Measurements from ENCODE around the gene SCFD1. TPM values are rescaled to one million over a fixed set of nuclear protein-coding genes. Genes with fewer than 3 reads are reported as not detected.
"Not testable (repeated sequence)": the region's sequence is repeated elsewhere in the genome, so short reads cannot be mapped to it uniquely, and the experiment has no call there.

The SCFD1 gene
- total and polyA plus RNA-seq, 2 donors (not counting 1 experiment from before 2014, with no cell fraction given), result 110 to 129 TPM

DNA sequence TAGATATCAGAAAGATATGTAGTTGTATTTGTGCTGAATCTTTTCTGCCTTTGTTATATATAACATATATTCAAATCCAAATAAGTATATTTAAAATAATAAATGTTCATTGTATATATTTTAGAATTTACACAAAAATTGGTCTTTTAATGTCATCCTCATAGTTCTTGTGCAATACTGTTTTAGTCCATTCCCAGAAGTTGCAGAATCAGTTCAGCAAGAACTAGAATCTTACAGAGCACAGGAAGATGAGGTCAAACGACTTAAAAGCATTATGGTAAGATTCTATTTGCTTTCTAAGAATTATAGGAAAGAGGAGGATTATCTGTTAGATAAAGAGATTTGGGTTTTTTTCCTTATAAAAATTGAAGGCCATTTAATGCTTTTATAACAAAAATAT is 51.0 kb downstream of the SCFD1 start:
- Histone ChIP-seq H2AFZ (ENCODE audit: low read length) (no peak overlapping the region), H3K27ac (ENCODE audit: insufficient read depth, low read length) (no peak overlapping the region), H4K20me1 (ENCODE audit: control insufficient read depth, extremely low read depth, insufficient read depth, low read length) (no peaks in the 10 kb centered on the region), H3K36me3 (ENCODE audit: control insufficient read depth, insufficient read depth, low read length) (no peaks in the 10 kb centered on the region), H3K4me2 (ENCODE audit: extremely low read depth, insufficient read depth, low read length) (no peak overlapping the region), H3K4me1 (ENCODE audit: control insufficient read depth, extremely low read depth, insufficient read depth, low read length) (no peaks in the 10 kb centered on the region), H3K4me3 (replicated peaks in 1 of 4; ENCODE audit: control extremely low read depth in 1 of 4, insufficient read depth in 1 of 4, low read depth in 3 of 4, low read length in 4 of 4) (no peak overlapping the region), H3K27me3 (ENCODE audit: control insufficient read depth, insufficient read depth, low read length) (no peaks in the 10 kb centered on the region), H3K9me3 (ENCODE audit: control insufficient read depth, insufficient read depth, low read depth, low read length) (no peaks in the 10 kb centered on the region), H3K9ac (ENCODE audit: insufficient read depth, low read length) (no peak overlapping the region), H3K79me2 (ENCODE audit: control insufficient read depth, insufficient read depth, low read length) (no peaks in the 10 kb centered on the region)
- DNase-seq (ENCODE audit: low read depth in 2 of 2), result peak in 1 of 2 donors; percentile 11
- TF ChIP-seq, protein P1, sequence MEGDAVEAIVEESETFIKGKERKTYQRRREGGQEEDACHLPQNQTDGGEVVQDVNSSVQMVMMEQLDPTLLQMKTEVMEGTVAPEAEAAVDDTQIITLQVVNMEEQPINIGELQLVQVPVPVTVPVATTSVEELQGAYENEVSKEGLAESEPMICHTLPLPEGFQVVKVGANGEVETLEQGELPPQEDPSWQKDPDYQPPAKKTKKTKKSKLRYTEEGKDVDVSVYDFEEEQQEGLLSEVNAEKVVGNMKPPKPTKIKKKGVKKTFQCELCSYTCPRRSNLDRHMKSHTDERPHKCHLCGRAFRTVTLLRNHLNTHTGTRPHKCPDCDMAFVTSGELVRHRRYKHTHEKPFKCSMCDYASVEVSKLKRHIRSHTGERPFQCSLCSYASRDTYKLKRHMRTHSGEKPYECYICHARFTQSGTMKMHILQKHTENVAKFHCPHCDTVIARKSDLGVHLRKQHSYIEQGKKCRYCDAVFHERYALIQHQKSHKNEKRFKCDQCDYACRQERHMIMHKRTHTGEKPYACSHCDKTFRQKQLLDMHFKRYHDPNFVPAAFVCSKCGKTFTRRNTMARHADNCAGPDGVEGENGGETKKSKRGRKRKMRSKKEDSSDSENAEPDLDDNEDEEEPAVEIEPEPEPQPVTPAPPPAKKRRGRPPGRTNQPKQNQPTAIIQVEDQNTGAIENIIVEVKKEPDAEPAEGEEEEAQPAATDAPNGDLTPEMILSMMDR (conservative IDR thresholded peaks at IDR 0.05 in 1 of 2, IDR thresholded peaks at IDR 0.05 in 1 of 2; ENCODE audit: low read depth in 1 of 2, low read length in 2 of 2), result no peak
- TF ChIP-seq EZH2 (IDR thresholded peaks at IDR 0.05; ENCODE audit: low read length, missing control alignments), result no peak

DNA sequence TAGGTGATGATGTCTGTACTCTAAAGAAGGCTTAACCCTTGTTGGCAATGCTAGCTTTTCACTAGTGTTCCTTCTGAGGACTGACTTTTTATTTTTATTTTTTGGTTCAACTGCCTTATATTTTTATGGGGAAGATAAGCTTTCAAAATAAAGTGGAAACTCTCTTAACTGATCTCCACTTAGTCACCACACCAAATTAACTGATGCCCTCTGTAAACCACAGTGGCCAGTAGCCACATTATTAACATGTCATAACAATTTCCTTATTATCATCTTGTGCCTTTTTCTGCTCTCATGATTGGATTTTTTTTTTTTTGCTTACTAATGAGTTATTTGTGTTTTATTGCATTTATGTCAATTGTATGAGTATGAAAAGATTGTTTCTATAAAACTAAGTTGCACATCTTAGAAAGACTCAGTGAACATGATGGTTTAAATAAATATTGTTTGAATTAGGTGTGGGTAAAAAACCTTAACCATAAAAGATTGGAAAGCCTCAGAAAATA is 56.9 kb downstream of the SCFD1 start:
- TF ChIP-seq, protein P1 (conservative IDR thresholded peaks at IDR 0.05 in 1 of 2, IDR thresholded peaks at IDR 0.05 in 1 of 2; ENCODE audit: low read depth in 1 of 2, low read length in 2 of 2), result no peak
- TF ChIP-seq EZH2 (IDR thresholded peaks at IDR 0.05; ENCODE audit: low read length, missing control alignments), result no peak
- no peak for DNase-seq (ENCODE audit: low read depth in 2 of 2)
- Histone ChIP-seq H3K4me1 (ENCODE audit: control insufficient read depth, extremely low read depth, insufficient read depth, low read length) (no peaks in the 10 kb centered on the region), H3K27me3 (ENCODE audit: control insufficient read depth, insufficient read depth, low read length) (no peaks in the 10 kb centered on the region), H4K20me1 (ENCODE audit: control insufficient read depth, extremely low read depth, insufficient read depth, low read length) (no peaks in the 10 kb centered on the region), H3K36me3 (ENCODE audit: control insufficient read depth, insufficient read depth, low read length) (peaks cover 4% of the 10 kb centered on the region), H3K27ac (ENCODE audit: insufficient read depth, low read length) (no peak overlapping the region), H3K79me2 (ENCODE audit: control insufficient read depth, insufficient read depth, low read length) (no peaks in the 10 kb centered on the region), H3K9me3 (ENCODE audit: control insufficient read depth, insufficient read depth, low read depth, low read length) (no peaks in the 10 kb centered on the region), H3K4me2 (ENCODE audit: extremely low read depth, insufficient read depth, low read length) (no peak overlapping the region), H3K9ac (ENCODE audit: insufficient read depth, low read length) (no peak overlapping the region), H3K4me3 (replicated peaks in 1 of 4; ENCODE audit: control extremely low read depth in 1 of 4, insufficient read depth in 1 of 4, low read depth in 3 of 4, low read length in 4 of 4) (no peak overlapping the region), H2AFZ (ENCODE audit: low read length) (no peak overlapping the region)

DNA sequence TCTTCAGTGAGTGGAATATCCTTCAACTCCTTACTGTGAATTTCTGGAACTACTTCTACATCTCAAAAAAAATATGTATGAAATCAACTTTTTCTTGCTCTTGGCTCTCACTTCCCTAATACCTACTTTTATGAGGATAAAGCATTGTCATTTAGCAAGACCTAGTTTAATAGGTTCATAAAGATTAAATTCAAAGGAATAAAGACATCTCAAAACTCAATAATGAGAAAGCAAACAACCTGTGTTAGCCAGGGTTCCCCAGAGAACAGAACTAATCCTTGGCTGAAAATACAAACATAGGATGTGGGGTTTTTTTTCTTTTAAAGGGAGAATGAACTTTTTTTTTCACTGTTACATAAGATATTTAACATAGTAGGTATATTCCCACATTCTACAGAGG is 57.9 kb downstream of the SCFD1 start:
- Histone ChIP-seq H4K20me1 (ENCODE audit: control insufficient read depth, extremely low read depth, insufficient read depth, low read length) (no peaks in the 10 kb centered on the region), H3K27me3 (ENCODE audit: control insufficient read depth, insufficient read depth, low read length) (no peaks in the 10 kb centered on the region), H3K4me1 (ENCODE audit: control insufficient read depth, extremely low read depth, insufficient read depth, low read length) (no peaks in the 10 kb centered on the region), H3K9me3 (ENCODE audit: control insufficient read depth, insufficient read depth, low read depth, low read length) (no peaks in the 10 kb centered on the region), H3K79me2 (ENCODE audit: control insufficient read depth, insufficient read depth, low read length) (no peaks in the 10 kb centered on the region), H3K27ac (ENCODE audit: insufficient read depth, low read length) (no peak overlapping the region), H2AFZ (ENCODE audit: low read length) (no peak overlapping the region), H3K4me2 (ENCODE audit: extremely low read depth, insufficient read depth, low read length) (no peak overlapping the region), H3K9ac (ENCODE audit: insufficient read depth, low read length) (no peak overlapping the region), H3K4me3 (replicated peaks in 1 of 4; ENCODE audit: control extremely low read depth in 1 of 4, insufficient read depth in 1 of 4, low read depth in 3 of 4, low read length in 4 of 4) (no peak overlapping the region), H3K36me3 (ENCODE audit: control insufficient read depth, insufficient read depth, low read length) (peaks cover 4% of the 10 kb centered on the region)
- TF ChIP-seq EZH2 (IDR thresholded peaks at IDR 0.05; ENCODE audit: low read length, missing control alignments), result no peak
- TF ChIP-seq, protein P1 (conservative IDR thresholded peaks at IDR 0.05 in 1 of 2, IDR thresholded peaks at IDR 0.05 in 1 of 2; ENCODE audit: low read depth in 1 of 2, low read length in 2 of 2), result no peak
- no peak for DNase-seq (ENCODE audit: low read depth in 2 of 2)

- H3K4me1 ChIP-seq (ENCODE audit: control insufficient read depth, extremely low read depth, insufficient read depth, low read length); H3K27me3 ChIP-seq (ENCODE audit: control insufficient read depth, insufficient read depth, low read length); H3K36me3 ChIP-seq (ENCODE audit: control insufficient read depth, insufficient read depth, low read length); H3K79me2 ChIP-seq (ENCODE audit: control insufficient read depth, insufficient read depth, low read length); H2AFZ ChIP-seq (ENCODE audit: low read length); DNase-seq (ENCODE audit: low read depth in 2 of 2); H3K4me2 ChIP-seq (ENCODE audit: extremely low read depth, insufficient read depth, low read length); H3K9ac ChIP-seq (ENCODE audit: insufficient read depth, low read length); H3K4me3 ChIP-seq (replicated peaks in 1 of 4; ENCODE audit: control extremely low read depth in 1 of 4, insufficient read depth in 1 of 4, low read depth in 3 of 4, low read length in 4 of 4); H3K9me3 ChIP-seq (ENCODE audit: control insufficient read depth, insufficient read depth, low read depth, low read length); H3K27ac ChIP-seq (ENCODE audit: insufficient read depth, low read length); H4K20me1 ChIP-seq (ENCODE audit: control insufficient read depth, extremely low read depth, insufficient read depth, low read length): not testable (repeated sequence)
Observed at GRCh38 chr14:30680776-30681175, 58.7 kb downstream of the SCFD1 start.

All from fibroblast of lung (primary cell).